Erythroblast (primary cell): ENCODE data around the gene ARHGAP45.
"Not testable (repeated sequence)": the region's sequence is repeated elsewhere in the genome, so short reads cannot be mapped to it uniquely, and the experiment has no call there.

Experiments used
- GATA1 ChIP-seq: IDR thresholded peaks from 2 replicates; pipeline ENCODE4 v1.6.1; 2011; ENCODE audit warnings: low read depth, mild to moderate bottlenecking, control low read depth, low read length, moderate library complexity
- POLR2A ChIP-seq: IDR thresholded peaks from 2 replicates; pipeline ENCODE4 v1.6.1; 2011; ENCODE audit warnings: mild to moderate bottlenecking, low read length

DNA sequence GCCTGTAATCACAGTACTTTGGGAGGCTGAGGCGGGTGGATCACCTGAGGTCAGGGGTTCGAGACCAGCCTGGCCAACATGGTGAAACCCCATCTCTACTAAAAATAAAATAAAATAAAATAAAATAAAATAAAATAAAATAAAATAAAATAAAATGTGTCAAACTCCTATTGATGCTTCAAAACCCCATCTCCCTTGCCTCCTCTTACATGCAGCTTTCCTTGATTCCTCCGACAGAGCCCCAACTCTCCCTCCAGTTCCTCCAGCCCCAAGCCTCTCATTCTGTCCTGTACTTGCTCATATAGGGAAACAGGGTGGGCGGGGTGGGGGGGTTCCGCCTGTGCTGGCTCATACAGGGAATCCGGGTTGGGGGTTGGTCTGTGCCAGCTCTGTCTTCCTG lies 41.9 kb upstream of the ARHGAP45 start:
- TF ChIP-seq POLR2A, GATA1: not testable (repeated sequence)
